ENCODE measurements around the gene SETD3.

SETD3 gene

DNA sequence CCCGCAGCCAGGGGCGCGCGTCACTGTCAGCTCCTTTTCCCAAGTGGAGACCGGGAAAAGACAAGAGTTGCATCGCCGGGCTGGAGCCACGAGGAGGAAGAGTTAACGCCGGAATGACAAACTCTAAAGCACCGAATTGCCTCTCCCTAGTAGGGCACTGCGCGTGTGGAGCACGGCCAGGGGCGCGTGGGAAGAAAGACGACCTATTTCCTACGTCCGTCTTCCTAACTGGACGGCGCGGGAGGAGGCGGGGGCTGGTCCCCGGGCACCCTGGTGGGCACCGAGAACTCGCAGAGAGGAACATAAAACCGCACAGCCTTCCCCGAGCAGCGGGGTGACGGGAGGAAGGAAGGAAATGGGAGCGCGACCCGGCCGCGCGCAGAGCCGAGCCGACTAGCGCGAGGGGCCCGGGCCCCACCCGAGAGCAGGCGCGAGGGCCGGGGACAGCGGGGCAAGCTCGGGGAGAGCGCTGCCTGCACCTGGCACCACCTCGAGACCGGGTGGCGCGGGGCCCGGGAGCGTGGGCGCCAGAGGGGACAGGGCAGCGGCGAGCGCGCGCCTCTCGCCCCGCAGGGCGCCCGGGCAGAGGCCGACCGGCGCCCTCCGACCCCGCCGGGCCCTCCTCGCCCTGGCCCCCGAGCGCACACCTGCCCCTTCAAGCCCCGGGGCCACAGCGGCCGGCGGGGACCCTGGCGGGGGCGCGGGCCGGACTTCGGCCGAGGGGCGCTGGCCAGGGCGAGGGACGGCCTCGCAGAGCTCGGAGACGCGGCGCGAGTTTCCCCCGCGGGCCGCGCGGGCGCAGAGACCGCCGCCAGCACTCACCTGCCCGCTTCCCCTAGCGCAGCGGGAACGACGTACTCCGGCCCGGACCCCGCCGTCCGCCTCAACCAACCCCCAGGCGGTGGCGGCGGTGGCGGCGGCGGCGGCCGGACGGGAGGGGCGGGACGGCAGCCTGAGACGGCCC lies at the start of gene SETD3:
Gene SETD3, minus strand, starts transcription at position 954 of the 964 bp plus-strand sequence. CDS start 15,054 bp downstream, outside the sequence.
- peak; percentile 18 for DNase-seq

DNA sequence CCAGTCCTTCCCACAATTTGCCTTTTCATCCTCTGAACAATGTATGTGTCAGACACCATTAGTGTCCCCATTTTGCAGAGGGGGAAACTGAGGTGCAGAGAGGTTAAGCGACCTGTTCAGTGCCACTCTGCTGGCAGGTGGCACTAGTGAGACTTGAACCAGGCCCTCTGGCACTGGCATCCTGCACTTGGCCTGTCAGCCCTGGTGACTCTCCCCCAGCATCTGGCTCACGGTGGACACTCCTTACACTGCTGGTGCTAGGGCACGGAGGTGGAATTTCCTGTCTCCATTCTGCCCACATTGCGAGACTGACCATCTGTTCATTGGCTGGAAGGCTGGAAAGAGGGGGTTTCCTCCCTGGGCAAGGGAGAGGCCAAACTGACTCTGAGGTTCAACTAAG lies 49.2 kb upstream of the SETD3 start:
- DNase-seq = no peak

DNA sequence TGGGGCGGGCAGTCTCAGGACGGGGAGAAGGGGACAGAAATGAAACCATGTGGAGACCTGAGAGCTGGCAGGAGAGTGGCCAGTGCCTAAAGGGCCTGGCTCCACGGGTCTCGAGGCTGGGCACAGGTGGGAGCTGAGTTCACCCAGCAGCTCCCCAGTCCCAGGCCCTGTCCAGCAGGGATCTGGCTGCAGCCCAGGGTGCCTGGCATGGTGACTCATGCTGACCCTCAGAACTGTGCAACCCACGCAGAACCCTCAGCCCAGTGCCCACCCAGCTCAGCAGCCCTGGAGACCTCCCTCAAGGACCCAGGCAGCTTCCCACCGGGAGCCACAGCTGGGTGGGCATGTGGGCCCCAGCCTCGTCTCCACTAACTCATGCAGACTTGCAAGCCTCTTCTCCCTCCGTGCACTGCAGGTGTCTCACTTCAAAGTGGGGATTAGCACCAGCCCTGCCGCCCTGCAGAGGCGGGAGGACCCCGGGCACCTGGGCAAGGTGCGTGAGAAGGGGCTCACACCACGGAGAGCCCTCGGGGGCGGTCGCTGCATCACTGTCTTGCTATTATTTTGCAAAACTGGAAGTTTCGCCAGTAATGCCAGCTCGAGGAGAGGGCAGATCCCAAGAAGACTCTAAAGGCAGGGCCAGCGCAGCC lies 46.9 kb upstream of the SETD3 start:
- no peak for DNase-seq

DNA sequence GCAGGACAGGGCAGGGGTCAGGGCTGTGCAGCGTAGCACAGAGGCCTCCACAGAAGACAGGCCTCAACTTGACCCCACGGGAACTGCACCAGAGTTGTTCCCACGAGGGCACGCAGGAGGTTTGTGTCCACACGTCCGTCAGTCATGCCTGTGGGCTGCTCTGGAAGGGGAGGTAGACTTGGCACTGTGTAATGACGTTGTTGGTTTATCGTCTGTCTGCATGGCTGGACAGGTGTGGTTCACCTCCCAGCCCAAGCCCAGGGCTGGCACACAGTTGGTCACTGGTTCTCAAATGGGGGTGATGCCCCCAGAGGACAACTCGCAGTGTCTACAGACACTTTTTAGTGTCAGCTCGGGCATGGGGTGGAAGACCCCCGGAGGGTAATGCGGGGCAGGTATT lies 46.4 kb upstream of the SETD3 start:
- no peak for DNase-seq

DNA sequence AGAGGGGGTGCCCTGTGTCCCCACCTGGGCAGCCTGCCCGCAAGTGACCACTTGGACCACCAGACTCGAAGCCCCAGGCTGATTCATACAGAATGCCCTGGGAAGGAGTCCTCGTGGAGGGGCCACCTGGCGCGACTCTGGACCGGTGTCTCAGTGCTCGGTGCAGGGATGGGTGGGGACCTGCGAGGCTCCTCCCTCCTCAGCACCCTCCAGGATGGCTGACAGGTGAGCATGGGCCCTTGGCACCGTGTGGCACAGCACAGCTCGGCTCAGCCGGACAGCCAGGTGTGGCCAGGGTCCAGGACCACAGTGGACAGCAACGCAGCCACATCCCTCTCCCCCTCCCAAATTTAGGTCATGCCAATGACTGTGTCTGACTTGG lies 45.0 kb upstream of the SETD3 start:
- no peak for DNase-seq

DNA sequence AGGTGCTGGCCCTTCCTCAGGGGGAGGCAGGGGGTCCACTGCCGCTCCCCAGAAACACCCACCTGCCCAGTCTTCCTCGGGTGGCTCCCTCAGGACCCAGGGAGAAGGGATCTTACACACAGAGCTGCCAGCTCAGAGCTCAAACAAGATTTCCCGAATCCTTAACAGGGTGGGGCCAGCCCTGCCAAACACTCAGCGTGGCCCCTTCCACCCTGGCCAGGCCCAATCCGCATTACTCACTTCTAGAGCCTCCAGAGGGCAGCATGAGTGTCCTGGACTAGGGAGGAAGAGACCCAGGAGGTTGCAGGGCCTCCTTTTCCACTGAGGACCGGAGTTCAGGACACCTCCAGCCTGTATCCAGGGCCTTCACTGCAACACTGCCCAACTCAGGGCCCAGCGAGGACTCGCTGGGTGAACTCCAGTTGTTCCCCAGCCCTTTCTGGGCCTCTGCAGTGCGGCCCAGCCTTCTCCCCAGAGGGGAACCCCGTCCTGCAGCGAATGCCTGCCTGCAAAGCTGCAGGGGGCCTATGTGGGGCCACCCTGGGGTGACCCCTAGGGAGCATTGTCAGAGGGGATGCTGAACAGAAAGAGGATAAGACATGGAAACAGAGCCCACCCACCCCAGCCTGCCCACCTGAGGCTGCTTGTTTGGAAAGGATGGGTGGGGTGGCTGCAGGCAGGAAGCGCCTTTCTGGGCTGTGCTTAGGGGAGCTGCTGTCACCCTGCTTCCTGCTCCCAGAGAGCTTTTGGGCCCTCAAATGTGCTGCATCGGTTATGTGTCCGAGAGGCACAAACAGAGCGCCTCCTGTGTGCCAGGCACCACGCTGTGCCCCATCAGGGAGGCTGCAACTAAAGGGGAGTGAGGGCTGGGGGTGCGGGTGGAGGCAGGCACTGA lies 44.4 kb upstream of the SETD3 start:
- DNase-seq = peak; percentile 14

DNA sequence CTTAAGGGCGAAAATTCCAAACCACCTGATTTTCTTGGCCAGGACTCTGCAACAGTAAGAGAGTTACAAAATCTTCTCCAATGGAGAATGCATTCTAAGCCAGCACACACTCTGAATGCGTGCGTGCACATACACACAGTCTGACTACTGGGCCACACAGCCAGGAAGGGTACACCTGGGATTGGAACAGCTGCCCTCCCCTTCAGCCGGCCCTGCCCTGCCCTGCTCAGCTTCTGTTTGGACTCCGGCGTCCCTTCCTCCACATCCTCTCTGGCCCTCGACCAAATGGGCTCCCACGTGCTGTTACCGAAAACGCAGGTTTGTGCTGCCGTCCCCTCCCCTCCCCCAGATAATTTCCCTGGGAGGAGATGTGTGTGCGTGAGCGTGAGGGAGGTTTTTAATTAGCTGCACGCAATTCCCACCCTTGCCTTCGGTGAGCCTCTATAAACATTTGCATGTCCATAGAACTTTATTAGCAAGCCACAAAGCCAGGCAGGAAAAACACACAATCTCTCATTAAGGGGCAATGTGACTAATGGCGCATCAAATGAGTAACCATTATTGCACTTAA lies 43.5 kb upstream of the SETD3 start:
- DNase-seq = no peak

DNA sequence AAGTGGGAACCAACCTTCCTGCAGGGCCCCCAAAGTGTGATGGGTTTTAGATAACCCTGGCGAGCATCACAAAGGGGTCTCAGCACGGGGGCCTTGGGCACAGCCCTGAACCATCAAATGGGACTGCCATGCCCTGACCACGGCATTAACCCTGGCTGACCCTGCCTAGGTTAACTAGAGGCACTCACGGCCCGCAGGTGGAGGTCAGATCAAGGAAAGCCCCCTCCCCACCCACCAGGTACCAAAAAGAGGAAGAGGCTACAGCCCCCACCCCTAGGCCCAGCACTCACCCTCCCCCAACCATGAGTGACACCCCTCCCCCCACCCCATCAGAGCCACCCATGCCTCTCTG lies 43.0 kb upstream of the SETD3 start:
- no peak for DNase-seq

DNA sequence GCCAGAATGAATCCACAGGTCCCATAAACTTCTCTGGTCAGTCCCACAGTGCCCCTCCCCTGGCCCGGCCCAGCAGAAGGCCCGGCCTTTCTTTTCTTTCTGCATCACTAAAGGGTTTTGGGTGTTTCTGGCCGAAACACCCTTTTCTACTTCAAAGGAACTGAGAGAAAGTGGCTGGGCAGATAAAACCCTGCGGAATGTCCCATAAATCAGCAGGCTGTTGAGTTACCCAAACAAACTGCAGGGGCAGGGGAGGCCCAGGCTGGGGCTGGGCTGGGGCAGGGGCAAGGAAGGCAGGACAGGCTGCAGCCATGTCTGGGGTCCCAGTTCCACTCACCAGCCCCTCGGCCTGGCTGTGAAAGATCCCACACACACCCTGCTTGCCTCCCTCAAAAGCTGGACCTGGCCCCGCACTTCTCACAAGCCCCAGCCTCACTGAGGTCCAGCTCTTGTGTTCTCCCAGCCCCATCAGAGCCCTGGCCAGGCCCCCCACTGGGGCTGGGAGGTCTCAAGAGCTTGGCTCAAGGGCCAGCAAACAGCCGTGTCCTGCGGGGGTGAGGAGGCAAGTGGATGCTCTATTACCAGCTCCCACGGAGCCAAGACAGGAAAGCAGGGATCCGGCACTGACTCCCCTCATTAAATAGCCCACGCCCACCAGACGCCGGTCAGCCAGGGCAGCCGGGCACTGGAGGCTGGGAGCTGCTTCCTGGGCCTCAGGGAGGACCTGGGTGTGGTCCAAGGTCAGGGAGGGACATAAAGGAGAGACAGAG lies 42.5 kb upstream of the SETD3 start:
- DNase-seq = no peak

DNA sequence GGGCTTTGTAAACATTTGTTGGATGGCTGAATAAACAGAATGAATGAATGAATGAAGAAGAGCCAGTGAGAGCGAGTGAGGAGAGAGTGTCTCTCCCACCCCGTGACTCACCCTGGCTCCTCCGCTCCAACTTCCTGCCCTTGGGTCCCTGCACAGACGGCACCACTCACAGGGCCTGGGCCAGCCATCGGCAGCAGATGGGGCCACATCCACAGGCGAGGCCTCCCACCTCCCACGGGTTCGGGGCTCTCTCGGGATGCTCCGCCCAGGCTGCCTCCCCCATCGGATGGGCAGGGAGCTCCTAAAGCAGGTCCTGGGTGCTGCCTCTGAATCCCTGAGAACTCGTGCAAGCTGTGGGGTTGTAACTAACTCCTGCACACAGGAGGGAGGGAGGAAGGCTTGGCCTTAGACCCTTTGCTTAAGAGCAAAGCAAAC lies 41.8 kb upstream of the SETD3 start:
- no peak for DNase-seq

DNA sequence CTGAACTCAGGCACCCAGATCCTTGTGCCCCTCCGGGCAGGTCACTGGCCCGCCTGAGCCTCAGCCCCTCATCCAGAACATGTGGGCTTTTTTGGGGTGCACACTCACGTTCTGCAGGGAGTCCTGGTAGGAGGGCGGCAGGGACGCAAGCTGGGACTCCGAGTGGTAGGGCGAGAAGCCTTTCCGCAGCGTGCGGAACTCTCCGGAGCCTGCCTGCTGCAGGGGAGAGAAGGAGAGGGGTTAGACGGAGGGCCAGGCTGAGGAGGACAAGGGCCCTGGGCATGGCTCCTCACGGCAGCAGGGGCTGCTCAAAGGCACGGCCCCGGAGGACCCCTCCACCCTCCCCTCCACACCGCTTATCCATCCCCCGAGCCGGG lies 41.4 kb upstream of the SETD3 start:
- no peak for DNase-seq

DNA sequence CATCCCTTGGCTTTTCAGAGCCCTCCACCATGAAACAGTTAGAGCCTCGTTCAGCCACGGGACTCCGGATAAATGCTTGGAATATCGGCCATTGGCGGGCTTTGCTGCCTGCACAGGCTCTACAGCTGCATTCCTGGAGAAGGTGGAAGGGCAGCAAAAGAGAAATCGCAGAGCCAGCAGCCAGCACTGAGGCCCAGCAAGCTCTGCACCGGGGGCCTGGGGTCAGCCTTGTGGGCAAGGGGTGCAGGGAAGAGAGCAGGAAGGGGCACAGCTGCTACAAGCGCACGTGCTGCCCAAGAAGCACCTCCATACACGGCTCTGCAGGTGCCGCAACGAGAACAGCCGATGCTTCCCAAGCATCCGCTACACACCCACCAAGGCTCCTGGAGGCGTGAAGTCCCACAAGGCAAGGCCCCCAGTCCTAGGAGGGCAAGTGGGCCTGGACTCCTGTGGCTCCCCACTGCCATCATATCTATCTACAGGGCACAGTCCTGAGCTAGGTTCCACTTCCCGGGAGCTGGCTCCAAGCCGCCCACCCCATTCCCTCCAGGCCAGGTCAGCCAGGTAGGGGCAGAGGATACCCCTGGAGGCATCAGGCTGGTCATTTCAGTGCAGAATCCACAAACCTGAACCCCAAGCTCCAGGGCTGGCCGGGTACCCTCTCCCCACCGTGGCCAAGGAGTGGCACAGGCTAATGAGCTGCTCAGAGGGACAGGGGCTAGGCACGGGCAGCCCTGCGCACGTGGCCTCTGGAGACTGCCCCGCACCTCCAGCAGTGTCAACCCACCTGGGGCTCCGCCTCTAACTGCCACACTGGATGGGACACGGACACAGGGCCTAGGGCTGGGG lies 40.7 kb upstream of the SETD3 start:
- DNase-seq = no peak

DNA sequence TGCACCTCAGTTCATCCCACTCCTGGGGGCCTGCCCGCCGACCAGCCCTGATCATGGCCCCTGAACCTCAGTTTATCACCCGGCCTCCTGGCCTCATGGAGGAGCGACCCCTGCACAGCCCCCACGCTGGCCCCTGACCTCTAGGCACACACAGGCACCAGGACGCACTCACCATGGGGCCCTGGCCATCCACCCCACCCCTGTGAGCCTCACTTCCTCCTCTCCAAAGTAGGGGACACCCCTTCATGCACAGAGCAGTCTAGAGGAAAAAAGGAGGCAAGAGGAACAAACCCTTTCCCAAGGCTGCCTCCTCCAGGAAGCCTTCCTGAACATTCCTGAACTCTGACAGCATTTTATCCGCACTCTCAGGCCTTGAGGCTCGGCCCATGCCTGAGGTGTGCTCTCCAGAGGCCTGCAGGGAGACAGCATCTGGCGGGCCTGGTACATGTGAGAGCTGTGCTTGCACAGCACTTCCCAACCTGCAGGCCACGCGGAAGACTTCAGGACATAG lies 40.0 kb upstream of the SETD3 start:
- DNase-seq = no peak

DNA sequence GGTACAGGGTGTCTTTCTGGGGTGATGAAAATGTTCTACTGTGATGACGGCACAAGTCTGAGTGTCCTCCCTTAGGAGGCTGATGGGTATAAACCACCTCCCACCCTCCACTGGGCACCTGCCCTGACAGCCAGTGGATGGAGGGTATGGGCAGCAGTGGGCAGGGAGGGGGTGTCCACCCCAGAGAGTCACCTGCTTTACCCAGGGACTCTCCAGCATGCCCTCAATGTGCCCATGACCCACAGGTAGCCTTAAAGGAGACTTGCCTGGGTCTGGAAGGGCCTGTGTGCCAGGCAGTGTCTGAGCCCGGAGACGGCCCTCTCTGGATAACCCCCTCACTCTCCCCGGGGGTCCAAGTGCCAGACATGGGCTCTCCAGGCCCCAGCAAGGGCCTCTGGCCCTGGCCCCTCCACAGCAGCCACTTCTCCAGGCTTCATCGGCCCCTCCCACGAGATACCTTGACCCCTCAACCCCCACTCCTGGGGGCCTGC lies 39.3 kb upstream of the SETD3 start:
- no peak for DNase-seq

DNA sequence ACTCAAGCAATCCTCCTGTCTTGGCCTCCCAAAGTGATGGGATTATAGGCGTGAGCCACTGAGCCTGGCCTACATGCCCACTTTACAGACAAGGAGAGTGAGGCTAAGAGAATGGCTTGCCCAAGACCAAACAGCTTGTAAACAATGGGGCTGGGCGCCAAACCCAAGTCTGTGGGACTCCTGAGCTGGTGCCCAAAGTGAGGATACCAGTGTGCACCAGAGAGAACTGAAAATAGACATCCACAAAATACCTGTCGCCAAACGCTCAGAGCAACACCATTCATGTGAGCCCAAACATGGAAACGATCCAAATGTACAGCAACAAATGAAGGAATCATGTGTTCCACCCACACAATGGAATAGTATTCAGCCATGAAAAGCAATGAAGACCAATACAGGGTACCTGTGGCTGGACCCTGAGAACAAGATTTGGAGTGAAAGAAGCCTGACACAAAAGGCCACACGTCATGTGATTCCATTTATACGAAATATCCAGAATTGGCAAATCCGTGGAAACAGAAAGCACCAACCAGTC lies 38.8 kb upstream of the SETD3 start:
- DNase-seq = no peak

DNA sequence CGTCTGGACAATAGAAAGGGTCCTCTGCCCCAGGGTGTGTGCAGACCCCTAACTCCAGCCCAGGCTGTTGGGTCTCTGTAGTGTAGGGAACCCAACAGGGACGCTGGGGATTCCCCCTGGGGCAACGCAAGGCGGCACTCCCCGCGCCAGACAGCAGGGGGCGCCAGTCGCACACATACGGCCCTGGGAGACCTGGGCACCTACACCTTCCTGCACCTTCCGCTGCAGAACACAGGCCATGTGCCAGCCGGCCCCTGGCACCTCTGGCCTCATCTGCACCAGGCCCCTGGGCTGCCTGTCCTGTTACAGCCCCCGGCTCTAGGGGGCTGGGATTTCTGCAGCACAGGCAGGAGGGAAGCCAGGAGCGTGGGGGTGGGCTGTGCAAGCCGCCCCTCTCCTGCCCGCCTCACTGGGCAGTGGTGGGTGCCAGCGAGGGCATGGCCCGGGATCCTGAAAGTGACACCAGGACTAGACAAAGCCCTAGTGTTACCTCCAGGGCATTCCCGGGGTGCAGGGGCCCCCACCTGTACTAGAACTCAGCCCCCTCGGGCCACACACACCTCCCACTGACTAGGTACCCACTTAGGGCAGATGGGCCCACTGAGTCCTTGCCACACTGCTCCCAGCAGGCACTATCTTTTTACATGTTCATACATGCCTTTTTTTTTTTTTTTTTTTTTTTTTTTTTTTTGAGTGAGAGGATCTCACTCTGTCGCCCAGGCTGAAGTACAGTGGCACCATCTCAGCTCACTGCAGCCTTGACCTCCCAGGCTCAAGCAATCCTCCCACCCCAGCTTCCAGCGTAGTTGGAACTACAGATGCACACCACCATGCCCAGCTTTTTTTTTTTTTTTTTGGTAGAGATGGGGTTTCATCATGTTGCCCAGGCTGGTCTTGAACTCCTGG lies 38.0 kb upstream of the SETD3 start:
- DNase-seq = peak; percentile 71

DNA sequence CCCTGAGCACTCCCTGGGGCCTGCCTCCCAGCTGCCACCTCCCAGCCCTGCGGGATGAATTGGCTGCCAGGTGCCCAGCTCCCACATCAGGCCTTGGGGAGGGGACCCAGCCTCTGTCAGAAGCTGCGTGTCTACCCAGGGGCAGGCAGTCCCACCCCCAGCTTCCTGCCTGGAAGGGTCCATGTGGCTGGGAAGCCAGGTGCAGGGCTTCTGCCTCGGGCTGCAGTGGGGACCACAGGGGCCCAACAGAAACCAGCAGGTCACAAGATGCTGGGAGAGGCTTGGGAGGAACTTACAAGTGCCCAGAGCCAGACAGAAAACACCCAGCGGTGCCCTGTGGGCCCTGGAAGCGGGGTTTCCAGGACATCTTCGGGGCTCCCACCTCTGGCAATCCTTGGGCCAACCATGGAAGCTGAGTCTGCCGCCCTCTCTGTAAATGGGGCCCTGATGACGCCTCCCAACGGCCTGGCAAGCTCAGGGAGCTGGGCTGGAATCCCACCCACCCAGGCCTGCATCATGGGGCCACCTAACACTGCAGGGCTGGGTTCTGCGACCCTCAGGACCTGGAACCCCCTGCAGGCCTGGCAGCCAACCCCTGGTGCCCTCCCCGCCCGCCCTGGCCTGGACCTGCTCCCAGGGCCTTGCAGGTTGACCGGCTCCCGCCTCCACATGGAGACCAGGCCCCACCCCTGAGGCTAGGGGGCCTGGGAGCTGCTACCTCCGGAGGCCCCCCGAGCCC lies 37.2 kb upstream of the SETD3 start:
- DNase-seq = no peak

DNA sequence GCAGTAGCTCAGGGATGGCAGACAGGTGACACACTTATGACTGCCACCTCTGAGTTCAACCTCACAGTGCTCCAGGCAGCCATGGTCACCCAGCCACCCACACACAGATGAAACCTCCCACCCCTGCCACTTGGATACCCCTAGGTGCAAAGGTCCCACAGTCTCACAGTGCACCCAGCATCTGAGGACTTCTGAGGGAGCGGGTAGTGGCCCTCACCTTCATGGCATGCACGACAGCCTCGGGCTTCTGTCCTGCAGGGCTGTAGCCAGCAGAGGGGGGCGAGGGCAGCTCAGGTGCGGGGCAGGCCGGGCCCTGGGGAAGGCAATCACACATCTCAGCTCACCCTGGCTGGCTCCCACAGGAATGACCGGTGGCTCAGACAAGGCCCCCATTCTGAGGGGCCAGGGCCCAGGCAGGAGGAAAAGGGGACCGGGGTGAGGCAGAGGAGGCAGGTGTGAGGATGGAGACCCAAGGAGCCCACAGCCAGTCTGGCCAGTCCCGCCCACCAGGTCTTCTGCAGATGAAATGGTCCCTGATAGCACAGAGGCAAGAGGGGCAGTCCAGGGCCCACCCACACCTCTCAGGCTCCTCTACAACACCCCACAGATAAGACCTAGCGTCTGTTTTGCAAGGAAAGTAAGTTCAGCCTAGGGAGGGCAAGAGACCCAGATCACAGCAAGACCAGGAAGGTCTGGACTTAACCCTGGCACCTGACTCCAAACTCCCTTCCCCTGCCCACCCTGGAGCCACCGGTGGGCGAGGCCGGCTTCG lies 36.4 kb upstream of the SETD3 start:
- DNase-seq = no peak

Measured in activated effector memory CD4-positive, alpha-beta T cell treated with Interleukin-2 at 50 U/mL for 16 hours (primary cell).